Brain microvascular endothelial cell (primary cell): ENCODE measurements around the gene RTBDN.
A peak's percentile ranks its signal among the peaks of the same experiment; 100 is the strongest.

Experiments used
- DNase-seq: peaks from one replicate; pipeline ENCODE4 v3.0.0-alpha.2; 2020
- H3K27ac ChIP-seq: fragments of 250-450 bp; sonication (Bioruptor Pico); 2 replicates; pipeline ENCODE4 v1.5.1; 2020; ENCODE audit warnings: mild to moderate bottlenecking, moderate library complexity
- H3K27me3 ChIP-seq: fragments of 250-450 bp; sonication (Bioruptor Pico); replicated peaks from 2 replicates; pipeline ENCODE4 v1.5.1; 2020; ENCODE audit warnings: mild to moderate bottlenecking
- H3K36me3 ChIP-seq: fragments of 250-450 bp; sonication (Bioruptor Pico); replicated peaks from 2 replicates; pipeline ENCODE4 v1.5.1; 2020; ENCODE audit warnings: mild to moderate bottlenecking
- H3K4me3 ChIP-seq: 2 replicates; pipeline ENCODE4 v1.5.1; 2011; ENCODE audit warnings: low read depth, mild to moderate bottlenecking, control low read depth, low read length, moderate library complexity
- CTCF ChIP-seq: IDR thresholded peaks from 2 replicates; pipeline ENCODE4 v1.5.1; 2011; ENCODE audit warnings: low read depth, mild to moderate bottlenecking, moderate library complexity, low read length, control low read depth, inconsistent platforms; ENCODE audit errors: missing control alignments
- in situ Hi-C: cut with HindIII; loops from 2 replicates; pipeline ENCODE4 v1.10.0; 2017; ENCODE audit warnings: low sequenced_read_pairs, low pct_ligation_motif_present

Gene RTBDN

GRCh38 chr19:12806242-12807081 lies 27.9 kb downstream of the RTBDN start, which contains the start of gene RNASEH2A:
RNASEH2A (plus strand) TSS chr19:12806584; CDS start chr19:12806674, 90 bp downstream.
- H3K4me3 ChIP-seq, result peak within 1 kb of the TSS; percentile 77
- H3K27ac ChIP-seq, result no peak within 1 kb of the TSS
- TF ChIP-seq CTCF, result no peak
- in situ Hi-C loops, result no loop called here
- peak; percentile 82 for DNase-seq
- no peaks in the 10 kb centered on the region for H3K27me3 ChIP-seq
- H3K36me3 ChIP-seq, result no peaks in the 10 kb centered on the region

DNA sequence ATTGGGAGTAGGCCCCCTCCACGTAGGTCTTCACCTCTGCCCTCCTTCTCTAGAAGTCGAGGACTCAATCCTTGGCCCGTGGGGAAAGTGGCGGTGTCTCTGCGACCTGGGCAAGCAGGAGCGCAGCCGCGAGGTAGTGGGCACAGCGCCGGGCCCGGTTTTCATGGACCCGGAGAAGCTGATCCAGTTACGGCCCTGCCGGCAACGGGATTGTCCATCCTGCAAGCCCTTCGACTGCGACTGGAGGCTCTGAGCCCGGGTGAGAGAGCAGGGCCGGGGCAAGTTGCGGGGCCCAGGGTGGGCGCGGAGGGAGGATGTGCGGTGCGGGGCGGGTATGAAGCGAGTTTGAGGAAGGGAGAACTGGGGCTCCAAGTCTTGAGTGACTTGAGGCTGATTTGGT lies 30.3 kb downstream of the RTBDN start:
- H3K36me3 ChIP-seq, result peaks cover 11% of the 10 kb centered on the region
- in situ Hi-C loops, result no loop called here
- no peak for TF ChIP-seq CTCF
- no peaks in the 10 kb centered on the region for H3K27me3 ChIP-seq
- no peak for DNase-seq
- no peak overlapping the region for H3K27ac ChIP-seq
- no peak overlapping the region for H3K4me3 ChIP-seq

DNA sequence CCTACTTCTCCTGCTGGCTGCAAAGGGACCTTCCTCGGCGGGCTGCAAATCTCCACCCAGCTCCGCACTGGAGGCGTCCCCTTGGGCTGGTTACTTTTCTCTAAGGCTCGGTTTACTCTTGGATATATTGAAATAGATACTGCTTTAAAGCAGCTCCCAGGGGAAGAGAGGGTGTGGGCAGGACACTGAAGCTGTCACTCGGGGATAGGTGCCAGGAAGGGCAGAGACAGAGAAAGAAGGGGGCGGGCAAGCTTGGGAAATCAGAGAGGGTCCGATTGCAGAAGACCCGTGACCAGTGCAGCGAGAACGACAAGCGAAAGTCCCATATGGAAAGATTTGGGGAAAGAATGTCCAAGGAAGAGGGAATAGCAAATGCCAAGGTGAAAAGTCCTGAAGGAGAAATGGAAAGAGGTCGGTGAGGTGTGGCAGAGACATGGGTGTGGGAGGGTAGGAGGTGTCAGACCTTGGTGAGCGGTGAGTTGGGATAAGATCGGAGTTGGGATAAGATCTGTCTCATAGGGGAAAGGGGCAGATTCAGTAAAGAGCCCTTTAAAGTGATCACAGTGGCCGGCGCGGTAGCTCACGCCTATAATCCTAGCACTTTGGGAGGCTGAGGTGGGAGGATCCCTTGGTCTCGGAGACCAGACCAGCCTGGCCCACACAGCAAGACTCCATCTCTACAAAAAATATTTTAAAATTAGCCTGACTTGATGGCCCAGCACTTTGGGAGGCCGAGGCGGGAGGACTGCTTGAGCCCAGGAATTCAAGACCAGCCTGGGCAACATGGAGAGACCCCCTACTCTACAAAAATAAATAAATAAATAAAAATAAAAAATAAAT lies 31.9 kb downstream of the RTBDN start:
- Histone ChIP-seq H3K27me3 (no peaks in the 10 kb centered on the region), H3K4me3 (peak overlapping the region; percentile 88), H3K27ac (no peak overlapping the region), H3K36me3 (peaks cover 15% of the 10 kb centered on the region)
- TF ChIP-seq CTCF, result peak; percentile 35
- in situ Hi-C loops, result no loop called here
- no peak for DNase-seq

- in situ Hi-C loops, result no loop called here
- H3K27ac ChIP-seq, result no peak within 1 kb of the TSS
- peak; percentile 1 for TF ChIP-seq CTCF
- no peaks in the 10 kb centered on the region for H3K27me3 ChIP-seq
- H3K4me3 ChIP-seq, result peak within 1 kb of the TSS; percentile 88
- no peak for DNase-seq
- peaks cover 15% of the 10 kb centered on the region for H3K36me3 ChIP-seq
Observed at GRCh38 chr19:12801466-12802266, 32.7 kb downstream of the RTBDN start, which contains the start of the genes PRDX2 and THSD8. PRDX2 (minus strand) TSS chr19:12801800; CDS start chr19:12801261, 539 bp downstream. THSD8 (plus strand) TSS chr19:12802069; CDS start chr19:12802072, 3 bp downstream.

DNA sequence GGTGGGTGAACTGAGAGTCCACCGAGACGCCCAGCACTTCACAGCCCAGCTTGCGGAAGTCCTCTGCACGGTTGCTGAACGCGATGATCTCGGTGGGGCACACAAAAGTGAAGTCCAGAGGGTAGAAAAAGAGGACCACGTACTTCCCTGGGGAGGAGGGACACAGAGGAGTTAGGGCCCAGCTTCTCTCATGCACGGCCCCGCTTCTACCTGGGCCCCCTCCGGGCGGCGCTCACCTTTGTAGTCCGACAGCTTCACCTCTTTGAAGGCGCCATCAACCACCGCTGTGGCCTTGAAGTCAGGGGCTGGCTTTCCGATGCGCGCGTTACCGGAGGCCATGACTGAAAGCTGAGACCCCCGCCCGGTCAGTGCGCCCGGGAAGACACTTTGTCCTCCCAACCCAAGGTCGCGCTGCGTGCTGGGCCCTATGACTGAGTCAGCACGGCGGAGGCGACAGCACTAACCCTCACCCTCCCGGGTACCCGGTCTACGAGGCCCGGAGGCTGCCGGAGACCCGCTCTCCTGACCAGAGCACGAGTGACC lies 33.4 kb downstream of the RTBDN start:
- Histone ChIP-seq H3K27me3 (no peaks in the 10 kb centered on the region), H3K36me3 (peaks cover 15% of the 10 kb centered on the region), H3K27ac (no peak overlapping the region), H3K4me3 (peak overlapping the region; percentile 88)
- in situ Hi-C loops, result no loop called here
- TF ChIP-seq CTCF, result no peak
- no peak for DNase-seq
